Neural crest cell (in vitro differentiated cells): ENCODE measurements around the gene CFAP73. TPM values are rescaled to one million over a fixed set of nuclear protein-coding genes. Genes with fewer than 3 reads are reported as not detected.

ENCODE experiments used
- DNase-seq: peaks from one replicate; pipeline ENCODE4 v3.0.0; 2021; ENCODE audit warnings: low read depth, mixed read lengths, low spot score
- H3K27ac Mint-ChIP-seq: one replicate; pipeline ENCODE4 v1.8.0; 2021; ENCODE audit warnings: mild to moderate bottlenecking, mixed read lengths; ENCODE audit not compliant: unreplicated experiment
- H3K27me3 Mint-ChIP-seq: 2 replicates; pipeline ENCODE4 v1.8.0; 2021; ENCODE audit warnings: low read depth, mild to moderate bottlenecking, mixed read lengths
- H3K36me3 Mint-ChIP-seq: 2 replicates; pipeline ENCODE4 v1.8.0; 2021; ENCODE audit warnings: low read depth, mild to moderate bottlenecking, mixed read lengths
- H3K4me1 Mint-ChIP-seq: 2 replicates; pipeline ENCODE4 v1.8.0; 2021; ENCODE audit warnings: mixed read lengths
- H3K4me3 Mint-ChIP-seq: one replicate; pipeline ENCODE4 v1.8.0; 2021; ENCODE audit warnings: mild to moderate bottlenecking, mixed read lengths
- H3K9me3 Mint-ChIP-seq: 2 replicates; pipeline ENCODE4 v1.8.0; 2021; ENCODE audit warnings: mixed read lengths
- CTCF ChIP-seq: fragments of 200-600 bp; sonication (generic); conservative IDR thresholded peaks from 2 replicates; pipeline ENCODE4 v1.5.0; 2021; ENCODE audit warnings: antibody characterized with exemption, mild to moderate bottlenecking
- total RNA-seq: library from RNA; stranded (reverse); gene quantifications from 2 replicates; pipeline ENCODE4 v1.2.1, GENCODE V29; 2021

The CFAP73 gene
- total RNA-seq, 1 donor from 2014 or later, result not detected

GRCh38 chr12:113158439-113159203 lies 9.1 kb downstream of the CFAP73 start:
- H3K9me3 Mint-ChIP-seq, result no peaks in the 10 kb centered on the region
- H3K4me3 Mint-ChIP-seq, result no peak overlapping the region
- DNase-seq, result no peak
- peaks cover 37% of the 10 kb centered on the region for H3K27me3 Mint-ChIP-seq
- H3K4me1 Mint-ChIP-seq, result peaks cover 13% of the 10 kb centered on the region
- TF ChIP-seq CTCF, result no peak
- no peak overlapping the region for H3K27ac Mint-ChIP-seq
- peaks cover 6% of the 10 kb centered on the region for H3K36me3 Mint-ChIP-seq

GRCh38 chr12:113159937-113160336 lies 10.4 kb downstream of the CFAP73 start:
- Mint-ChIP-seq H3K36me3 (peaks cover 6% of the 10 kb centered on the region), H3K4me1 (peaks cover 13% of the 10 kb centered on the region), H3K27ac (no peak overlapping the region), H3K27me3 (peaks cover 26% of the 10 kb centered on the region), H3K4me3 (no peak overlapping the region), H3K9me3 (no peaks in the 10 kb centered on the region)
- no peak for TF ChIP-seq CTCF
- DNase-seq, result no peak

GRCh38 chr12:113161415-113162016 lies 12.0 kb downstream of the CFAP73 start:
- Mint-ChIP-seq H3K27me3 (peaks cover 10% of the 10 kb centered on the region), H3K27ac (no peak overlapping the region), H3K4me3 (peak overlapping the region; percentile 36), H3K4me1 (peaks cover 13% of the 10 kb centered on the region), H3K36me3 (peaks cover 6% of the 10 kb centered on the region), H3K9me3 (no peaks in the 10 kb centered on the region)
- peak; percentile 40 for DNase-seq
- TF ChIP-seq CTCF, result no peak

DNA sequence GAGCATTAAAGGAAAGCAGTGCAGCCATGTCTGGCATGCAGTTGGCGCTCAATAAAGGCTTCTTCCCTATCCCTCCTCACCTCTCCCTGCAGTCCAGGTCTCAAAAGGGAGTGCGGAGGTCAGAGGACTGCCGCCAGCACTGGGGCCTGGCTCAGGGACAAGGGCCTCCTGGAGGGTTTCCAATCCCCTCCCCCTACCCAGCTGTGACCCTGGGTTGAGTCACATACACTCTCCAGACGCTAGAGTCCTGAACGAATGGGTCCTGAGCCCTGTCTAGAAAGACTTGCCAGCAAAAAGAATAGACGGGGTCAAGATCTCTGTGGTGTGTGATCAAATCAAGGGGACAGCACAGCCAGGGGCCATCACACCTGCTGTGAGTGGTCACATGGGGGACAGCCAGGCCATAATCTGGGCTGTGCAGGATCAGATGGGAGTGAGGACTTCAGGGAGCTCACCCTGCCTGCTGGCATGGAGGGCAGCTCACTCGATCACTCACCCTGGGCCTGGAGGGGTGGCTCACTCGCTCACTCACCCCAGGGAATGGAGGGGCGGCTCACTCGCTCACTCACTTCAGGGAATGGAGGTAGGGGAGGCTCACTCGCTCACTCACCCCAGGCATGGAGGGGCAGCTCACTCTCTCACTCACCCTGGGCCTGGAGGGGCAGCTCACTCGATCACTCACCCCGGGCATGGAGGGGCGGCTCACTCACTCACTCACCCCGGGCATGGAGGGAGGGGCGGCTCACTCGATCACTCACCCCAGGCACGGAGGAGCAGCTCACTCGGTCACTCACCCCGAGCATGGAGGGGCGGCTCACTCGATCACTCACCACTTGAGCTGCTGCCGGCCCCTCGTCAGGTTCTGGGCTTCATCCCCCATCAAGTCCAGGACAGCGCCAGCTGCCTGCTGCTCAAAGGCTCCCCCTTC lies 12.8 kb downstream of the CFAP73 start:
- DNase-seq, result no peak
- no peak for TF ChIP-seq CTCF
- peaks cover 3% of the 10 kb centered on the region for H3K27me3 Mint-ChIP-seq
- H3K9me3 Mint-ChIP-seq, result no peaks in the 10 kb centered on the region
- no peak overlapping the region for H3K4me3 Mint-ChIP-seq
- peaks cover 2% of the 10 kb centered on the region for H3K36me3 Mint-ChIP-seq
- peaks cover 13% of the 10 kb centered on the region for H3K4me1 Mint-ChIP-seq
- no peak overlapping the region for H3K27ac Mint-ChIP-seq

DNA sequence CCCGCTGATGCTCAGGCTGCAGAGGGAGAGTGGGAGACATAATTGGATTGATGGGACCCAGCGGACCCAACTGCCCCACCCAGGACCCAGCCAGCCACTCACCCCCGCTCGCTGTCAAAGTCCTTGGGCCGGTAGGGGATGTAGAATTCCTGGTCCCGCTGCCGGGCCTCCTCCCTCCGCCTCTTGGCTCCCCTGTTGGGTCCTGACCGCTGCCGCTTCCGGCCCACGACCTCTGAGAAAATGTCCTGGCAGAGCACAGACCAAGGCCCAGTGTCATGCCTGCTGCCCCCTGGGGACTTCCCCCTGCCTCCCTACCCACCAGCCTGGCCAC lies 13.5 kb downstream of the CFAP73 start:
- no peaks in the 10 kb centered on the region for H3K9me3 Mint-ChIP-seq
- peaks cover 3% of the 10 kb centered on the region for H3K27me3 Mint-ChIP-seq
- H3K27ac Mint-ChIP-seq, result no peak overlapping the region
- peaks cover 2% of the 10 kb centered on the region for H3K36me3 Mint-ChIP-seq
- peaks cover 13% of the 10 kb centered on the region for H3K4me1 Mint-ChIP-seq
- no peak overlapping the region for H3K4me3 Mint-ChIP-seq
- no peak for DNase-seq
- no peak for TF ChIP-seq CTCF
